PC-9 (cell line): ENCODE results near the gene PPM1H.

Experiments used
- CTCF ChIP-seq: fragments of 200-600 bp; sonication (generic); conservative IDR thresholded peaks from 2 replicates; pipeline ENCODE4 v1.6.1; 2017; ENCODE audit warnings: mixed run types, antibody characterized with exemption, mild to moderate bottlenecking, moderate library complexity
- EZH2 ChIP-seq: fragments of 200-600 bp; sonication (generic); IDR thresholded peaks from 2 replicates; pipeline ENCODE4 v1.8.0; 2017; ENCODE audit warnings: antibody characterized with exemption, low read depth

- TF ChIP-seq CTCF (0 out of 2 replicates have a peak, but pooled peaks have one; percentile 23), EZH2 (no peak)
These were observed 335.0 kb downstream of the PPM1H start for GRCh38 chr12:62599854-62600437.
